DOHH2 (cell line): Measurements from ENCODE around the gene YEATS2.

ENCODE experiments used
- H3F3A ChIP-seq: fragments of 200-600 bp; sonication (generic), shearing (Covaris generic); 2 replicates; pipeline ENCODE4 v1.6.0; 2016; ENCODE audit warnings: antibody characterized with exemption, mild to moderate bottlenecking; ENCODE audit not compliant: control insufficient read depth, insufficient read depth
- H3K27ac ChIP-seq: fragments of 200-600 bp; sonication (generic); 2 replicates; pipeline ENCODE4 v1.5.1; 2014; ENCODE audit warnings: low read depth, mild to moderate bottlenecking, low read length, moderate library complexity
- H3K27me3 ChIP-seq: fragments of 200-600 bp; sonication (generic); 2 replicates; pipeline ENCODE4 v1.6.1; 2014; ENCODE audit warnings: mild to moderate bottlenecking, low read length, mixed read lengths; ENCODE audit not compliant: control insufficient read depth
- H3K36me3 ChIP-seq: fragments of 200-600 bp; sonication (generic); 2 replicates; pipeline ENCODE4 v1.6.1; 2014; ENCODE audit warnings: mild to moderate bottlenecking, low read length, moderate library complexity, mixed read lengths; ENCODE audit not compliant: control insufficient read depth
- H3K4me1 ChIP-seq: fragments of 200-600 bp; sonication (generic); 2 replicates; pipeline ENCODE4 v1.6.1; 2014; ENCODE audit warnings: mild to moderate bottlenecking, low read length, mixed read lengths; ENCODE audit not compliant: control insufficient read depth
- H3K4me2 ChIP-seq: fragments of 200-600 bp; sonication (generic); 2 replicates; pipeline ENCODE4 v1.6.0; 2014; ENCODE audit warnings: mild to moderate bottlenecking, low read length, moderate library complexity
- H3K4me3 ChIP-seq: fragments of 200-600 bp; sonication (generic); 2 replicates; pipeline ENCODE4 v1.5.1; 2014; ENCODE audit warnings: mild to moderate bottlenecking, low read length, mixed read lengths
- H3K79me2 ChIP-seq: fragments of 200-600 bp; sonication (generic); 2 replicates; pipeline ENCODE4 v1.6.1; 2014; ENCODE audit warnings: mild to moderate bottlenecking, low read length, mixed read lengths; ENCODE audit not compliant: control insufficient read depth
- H3K9me2 ChIP-seq: fragments of 200-600 bp; sonication (generic); replicated peaks from 2 replicates; pipeline ENCODE4 v1.6.1; 2014; ENCODE audit warnings: mild to moderate bottlenecking, low read length, mixed read lengths; ENCODE audit not compliant: control insufficient read depth
- H3K9me3 ChIP-seq: fragments of 200-600 bp; sonication (generic); 2 replicates; pipeline ENCODE4 v1.6.1; 2014; ENCODE audit warnings: antibody characterized with exemption, low read length, mixed read lengths; ENCODE audit not compliant: control insufficient read depth, insufficient read depth
- H4K20me1 ChIP-seq: fragments of 200-600 bp; sonication (generic); 2 replicates; pipeline ENCODE4 v1.6.0; 2014; ENCODE audit warnings: low read depth, mild to moderate bottlenecking, antibody characterized with exemption, low read length, moderate library complexity; ENCODE audit not compliant: control insufficient read depth, insufficient read depth
- CTCF ChIP-seq: fragments of 200-600 bp; sonication (generic); IDR thresholded peaks from one replicate; pipeline ENCODE4 v1.5.1; 2014; ENCODE audit warnings: antibody characterized with exemption, mild to moderate bottlenecking, low read depth, low read length; ENCODE audit not compliant: poor library complexity, severe bottlenecking
- EZH2phosphoT487 ChIP-seq: fragments of 200-600 bp; sonication (generic); IDR thresholded peaks from 2 replicates; pipeline ENCODE4 v1.6.1; 2017; ENCODE audit warnings: borderline replicate concordance, mild to moderate bottlenecking, antibody characterized with exemption, low read length, moderate library complexity, mixed read lengths

Gene YEATS2

DNA sequence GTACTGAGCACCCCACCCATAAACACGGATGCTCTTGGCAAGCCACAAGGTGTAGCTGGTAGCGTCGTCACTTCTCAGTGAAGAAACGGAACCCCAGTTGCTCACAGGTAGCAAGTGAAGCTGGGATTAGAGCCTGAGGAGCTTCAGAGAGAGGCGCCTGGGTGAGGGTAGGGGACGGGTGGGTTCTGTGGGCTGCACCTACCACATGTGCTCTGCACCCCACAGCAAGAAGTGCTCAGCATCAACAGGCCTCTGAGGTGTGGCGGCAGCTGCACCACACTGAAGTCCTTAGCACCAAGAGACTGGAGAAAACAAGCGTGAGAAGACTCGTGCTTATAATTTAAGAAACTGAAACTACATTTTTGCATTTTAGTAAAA, 118.0 kb downstream of the YEATS2 start:
- TF ChIP-seq CTCF: no peak
- no peak for TF ChIP-seq EZH2phosphoT487
- Histone ChIP-seq H3K9me3 (no peaks in the 10 kb centered on the region), H3K4me2 (no peak overlapping the region), H3K27ac (no peak overlapping the region), H3F3A (peaks cover 7% of the 10 kb centered on the region; the same call in 1 of the 2 replicates), H3K4me1 (no peaks in the 10 kb centered on the region), H4K20me1 (0 out of 2 replicates have a peak, but pooled peaks cover 6% of the 10 kb centered on the region), H3K79me2 (no peaks in the 10 kb centered on the region), H3K9me2 (no peaks in the 10 kb centered on the region), H3K4me3 (no peak overlapping the region), H3K36me3 (peaks cover 20% of the 10 kb centered on the region), H3K27me3 (no peaks in the 10 kb centered on the region)

DNA sequence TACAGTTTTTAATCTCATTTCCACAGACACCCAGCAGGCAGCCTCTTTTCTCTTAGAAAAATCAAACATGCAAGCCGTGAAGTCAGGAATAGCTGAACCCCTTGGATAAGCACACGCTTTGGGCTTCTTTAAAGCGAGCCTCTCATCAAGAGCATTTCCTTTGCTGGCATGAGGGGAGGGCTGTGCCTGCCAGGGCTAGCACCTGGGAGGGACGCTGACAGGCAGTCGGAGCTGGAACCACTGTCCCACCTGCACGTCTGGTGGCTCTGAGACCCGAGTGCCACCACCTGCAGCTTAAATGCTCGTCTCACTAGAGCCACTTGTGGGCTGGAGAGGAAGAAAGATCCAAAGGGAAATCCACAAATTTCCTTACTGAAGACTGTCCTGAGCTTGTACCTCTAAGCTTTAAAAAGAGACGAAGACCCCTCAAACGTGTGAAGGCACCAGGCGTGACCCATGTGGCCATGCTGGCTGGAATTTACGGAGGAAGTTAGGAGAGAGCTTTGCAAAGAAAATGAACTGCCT, 118.4 kb downstream of the YEATS2 start:
- Histone ChIP-seq H3K27ac (no peak overlapping the region), H3K79me2 (no peaks in the 10 kb centered on the region), H3K4me1 (no peaks in the 10 kb centered on the region), H3K9me3 (no peaks in the 10 kb centered on the region), H3K27me3 (no peaks in the 10 kb centered on the region), H3F3A (peaks cover 7% of the 10 kb centered on the region; the same call in 1 of the 2 replicates), H3K4me2 (no peak overlapping the region), H4K20me1 (0 out of 2 replicates have a peak, but pooled peaks cover 6% of the 10 kb centered on the region), H3K36me3 (peaks cover 15% of the 10 kb centered on the region), H3K4me3 (no peak overlapping the region), H3K9me2 (no peaks in the 10 kb centered on the region)
- no peak for TF ChIP-seq EZH2phosphoT487
- TF ChIP-seq CTCF: no peak

GRCh38 chr3:183816681-183817510, 119.3 kb downstream of the YEATS2 start:
- no peaks in the 10 kb centered on the region for H3K9me2 ChIP-seq
- 0 out of 2 replicates have a peak, but pooled peaks cover 6% of the 10 kb centered on the region for H4K20me1 ChIP-seq
- no peak overlapping the region for H3K4me3 ChIP-seq
- peaks cover 7% of the 10 kb centered on the region; the same call in 1 of the 2 replicates for H3F3A ChIP-seq
- H3K36me3 ChIP-seq: peaks cover 8% of the 10 kb centered on the region
- no peaks in the 10 kb centered on the region for H3K9me3 ChIP-seq
- H3K4me1 ChIP-seq: no peaks in the 10 kb centered on the region
- TF ChIP-seq CTCF (no peak), EZH2phosphoT487 (no peak)
- no peak overlapping the region for H3K4me2 ChIP-seq
- H3K27me3 ChIP-seq: no peaks in the 10 kb centered on the region
- no peaks in the 10 kb centered on the region for H3K79me2 ChIP-seq
- H3K27ac ChIP-seq: no peak overlapping the region
